PC-9 (cell line): ENCODE measurements around the gene IP6K2.
"Not testable (repeated sequence)": the region's sequence is repeated elsewhere in the genome, so short reads cannot be mapped to it uniquely, and the experiment has no call there.

ENCODE experiments used
- CTCF ChIP-seq: fragments of 200-600 bp; sonication (generic); conservative IDR thresholded peaks from 2 replicates; pipeline ENCODE4 v1.6.1; 2017; ENCODE audit warnings: mixed run types, antibody characterized with exemption, mild to moderate bottlenecking, moderate library complexity
- EZH2 ChIP-seq: fragments of 200-600 bp; sonication (generic); IDR thresholded peaks from 2 replicates; pipeline ENCODE4 v1.8.0; 2017; ENCODE audit warnings: antibody characterized with exemption, low read depth

GRCh38 chr3:48733752-48734518 is 16.9 kb upstream of the IP6K2 start:
- not testable (repeated sequence) for TF ChIP-seq CTCF, EZH2
